ENCODE measurements around the gene ADORA1. TPM values are rescaled to one million over a fixed set of nuclear protein-coding genes. Genes with fewer than 3 reads are reported as not detected.

The ADORA1 gene
- total and polyA plus RNA-seq, 2 of the 13 experiments (the other 11 are each of a cell fraction or from before 2014, with no cell fraction given): 0.11 TPM; not detected in 1

DNA sequence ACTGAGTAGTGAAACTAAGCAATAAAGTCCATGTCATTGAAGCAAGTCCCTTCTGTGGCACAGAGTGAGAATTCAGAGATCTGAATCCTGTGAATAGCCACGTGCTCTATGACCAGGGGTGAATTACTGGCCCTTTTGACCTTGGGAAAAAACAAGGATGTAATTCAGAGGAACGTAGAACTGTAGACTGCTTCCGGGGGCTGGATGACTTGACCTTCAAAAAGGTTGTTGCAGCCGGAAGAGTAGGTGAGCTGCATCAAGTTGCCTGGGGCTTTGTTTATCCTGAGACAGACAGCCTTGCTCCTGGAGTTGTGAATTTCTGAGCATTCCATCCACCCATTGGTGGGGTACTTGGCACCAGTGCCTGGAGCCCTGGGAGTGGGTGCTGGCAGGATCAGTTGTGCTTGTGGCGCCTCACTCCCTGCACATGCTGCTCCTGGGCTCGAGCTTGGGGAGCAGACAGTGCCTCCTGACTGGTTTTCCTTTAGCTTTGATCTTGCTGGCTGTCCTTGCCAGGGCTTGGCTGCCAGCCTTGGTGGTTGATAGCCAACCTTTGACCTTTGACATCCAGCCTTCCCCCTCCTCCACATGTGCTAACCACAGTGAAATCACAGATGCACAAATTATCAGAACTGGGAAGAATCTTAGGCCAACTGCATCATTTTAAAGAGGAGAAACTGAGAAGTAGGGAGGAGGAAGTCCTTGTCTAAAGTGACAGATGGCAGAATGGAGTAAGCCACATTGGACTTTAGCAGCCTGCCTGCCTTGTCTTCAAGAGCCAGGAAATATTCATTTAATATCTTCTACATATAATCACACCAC lies 25.5 kb upstream of the ADORA1 start:
- 15% methylated on average over 5 of the region's 6 CpGs for WGBS (ENCODE audit: low lambda C conversion rate)
- intact Hi-C loops (cut with micrococcal nuclease; ENCODE audit: unreplicated experiment) (no loop called here), in situ Hi-C loops (cut with HindIII; ENCODE audit: extremely low pct_ligation_motif_present, low pct_unique_long_range_greater_than_20kb) (no loop called here)
- Histone ChIP-seq H3K9me3 (ENCODE audit: low read length) (no peaks in the 10 kb centered on the region), H2AFZ (ENCODE audit: low read length) (no peak overlapping the region), H3K4me1 (ENCODE audit: insufficient read depth, low read length) (peaks cover 8% of the 10 kb centered on the region), H3K9ac (ENCODE audit: insufficient read depth, low read depth, low read length) (no peak overlapping the region), H3K4me3 (replicated peaks in 1 of 3; ENCODE audit: insufficient read depth in 1 of 3, low read depth in 2 of 3, low read length in 3 of 3) (no peak overlapping the region), H3K4me2 (ENCODE audit: low read depth, low read length) (no peak overlapping the region), H3K36me3 (replicated peaks in 1 of 2; ENCODE audit: control insufficient read depth in 1 of 2, insufficient read depth in 2 of 2, low read length in 2 of 2) (no peaks in the 10 kb centered on the region), H3K27me3 (ENCODE audit: control insufficient read depth in 1 of 2, insufficient read depth in 2 of 2, low read length in 2 of 2) (peaks cover 2% of the 10 kb centered on the region in 2 experiments; a peak in 2 of 5 replicates), H4K20me1 (ENCODE audit: insufficient read depth, low read length) (no peaks in the 10 kb centered on the region), H3K79me2 (ENCODE audit: insufficient read depth, low read length) (no peaks in the 10 kb centered on the region), H3K27ac (ENCODE audit: extremely low read length, insufficient read depth, low read length) (no peak overlapping the region)
- POLR2A ChIA-PET: no interaction called here
- DNase-seq (ENCODE audit: low spot score) (no peak), FAIRE-seq (no peak), ATAC-seq (no peak)
- CTCF ChIA-PET (ENCODE audit: low intra/inter-chr PET ratio, low total read pairs): no interaction called here
- TF ChIP-seq NR2C2 (CRISPR knock-in tag; IDR thresholded peaks at IDR 0.05; ENCODE audit: borderline replicate concordance) (peak; percentile 55; the same call in 1 of the 2 replicates), U2AF1 (optimal IDR thresholded peaks at IDR 0.05; ENCODE audit: low read depth, low read length) (no peak), GABPA (IDR thresholded peaks at IDR 0.05; ENCODE audit: low read depth, low read length) (no peak), GABPA (CRISPR knock-in tag; IDR thresholded peaks at IDR 0.05; ENCODE audit: low read depth) (peak; percentile 64; the same call in 1 of the 2 replicates)
- TF ChIP-seq, protein P1, sequence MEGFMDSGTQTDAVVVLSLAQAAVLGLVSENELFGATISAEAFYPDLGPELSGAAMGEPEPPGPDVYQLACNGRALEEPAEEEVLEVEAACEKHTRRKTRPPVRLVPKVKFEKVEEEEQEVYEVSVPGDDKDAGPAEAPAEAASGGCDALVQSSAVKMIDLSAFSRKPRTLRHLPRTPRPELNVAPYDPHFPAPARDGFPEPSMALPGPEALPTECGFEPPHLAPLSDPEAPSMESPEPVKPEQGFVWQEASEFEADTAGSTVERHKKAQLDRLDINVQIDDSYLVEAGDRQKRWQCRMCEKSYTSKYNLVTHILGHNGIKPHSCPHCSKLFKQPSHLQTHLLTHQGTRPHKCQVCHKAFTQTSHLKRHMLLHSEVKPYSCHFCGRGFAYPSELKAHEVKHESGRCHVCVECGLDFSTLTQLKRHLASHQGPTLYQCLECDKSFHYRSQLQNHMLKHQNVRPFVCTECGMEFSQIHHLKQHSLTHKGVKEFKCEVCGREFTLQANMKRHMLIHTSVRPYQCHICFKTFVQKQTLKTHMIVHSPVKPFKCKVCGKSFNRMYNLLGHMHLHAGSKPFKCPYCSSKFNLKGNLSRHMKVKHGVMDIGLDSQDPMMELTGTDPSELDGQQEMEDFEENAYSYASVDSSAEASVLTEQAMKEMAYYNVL (CRISPR knock-in tag; IDR thresholded peaks at IDR 0.05; ENCODE audit: borderline replicate concordance): no peak
- BruUV-seq (replicated peaks): no TSS peak

DNA sequence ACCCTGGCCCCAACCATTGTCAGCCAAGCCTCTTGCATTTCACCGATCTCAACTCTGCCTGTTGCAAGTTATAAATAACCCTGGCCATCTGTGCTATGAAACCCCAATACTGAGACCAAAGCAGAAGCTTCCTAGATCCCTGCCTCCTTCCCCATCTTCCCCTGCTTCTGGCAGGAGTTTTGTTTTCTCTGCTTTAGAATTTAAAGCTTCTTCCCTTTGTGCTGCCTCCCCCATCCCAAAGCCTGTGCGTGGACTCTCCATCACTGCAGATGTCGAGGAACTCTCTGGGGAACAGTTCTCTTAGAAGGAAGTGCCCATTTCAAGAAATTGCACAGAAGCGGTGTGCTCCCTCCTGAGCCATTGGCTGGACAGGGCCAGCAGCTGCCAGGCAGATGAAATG lies 24.3 kb upstream of the ADORA1 start:
- peaks cover 8% of the 10 kb centered on the region for H3K4me1 ChIP-seq (ENCODE audit: insufficient read depth, low read length)
- H3K36me3 ChIP-seq (replicated peaks in 1 of 2; ENCODE audit: control insufficient read depth in 1 of 2, insufficient read depth in 2 of 2, low read length in 2 of 2): no peaks in the 10 kb centered on the region
- FAIRE-seq: no peak
- ChIA-PET POLR2A (no interaction called here), CTCF (ENCODE audit: low intra/inter-chr PET ratio, low total read pairs) (no interaction called here)
- intact Hi-C loops (cut with micrococcal nuclease; ENCODE audit: unreplicated experiment): no loop called here
- no peaks in the 10 kb centered on the region for H4K20me1 ChIP-seq (ENCODE audit: insufficient read depth, low read length)
- peaks cover 2% of the 10 kb centered on the region in 2 experiments; a peak in 2 of 5 replicates for H3K27me3 ChIP-seq (ENCODE audit: control insufficient read depth in 1 of 2, insufficient read depth in 2 of 2, low read length in 2 of 2)
- TF ChIP-seq PCBP1 (IDR thresholded peaks at IDR 0.05; ENCODE audit: borderline replicate concordance, low read depth, low read length) (no peak), YEATS4 (CRISPR knock-in tag; IDR thresholded peaks at IDR 0.05; ENCODE audit: borderline replicate concordance) (no peak), ZNF430 (CRISPR knock-in tag; IDR thresholded peaks at IDR 0.05) (no peak)
- H3K4me2 ChIP-seq (ENCODE audit: low read depth, low read length): no peak overlapping the region
- BruUV-seq (replicated peaks): no TSS peak
- no peaks in the 10 kb centered on the region for H3K9me3 ChIP-seq (ENCODE audit: low read length)
- no peak overlapping the region for H3K27ac ChIP-seq (ENCODE audit: extremely low read length, insufficient read depth, low read length)
- WGBS (ENCODE audit: low lambda C conversion rate): 14% methylated on average over 4 of the region's 4 CpGs
- in situ Hi-C loops (cut with HindIII; ENCODE audit: extremely low pct_ligation_motif_present, low pct_unique_long_range_greater_than_20kb): no loop called here
- no peaks in the 10 kb centered on the region for H3K79me2 ChIP-seq (ENCODE audit: insufficient read depth, low read length)
- no peak overlapping the region for H3K4me3 ChIP-seq (replicated peaks in 1 of 3; ENCODE audit: insufficient read depth in 1 of 3, low read depth in 2 of 3, low read length in 3 of 3)
- H3K9ac ChIP-seq (ENCODE audit: insufficient read depth, low read depth, low read length): no peak overlapping the region
- ATAC-seq: no peak
- no peak overlapping the region for H2AFZ ChIP-seq (ENCODE audit: low read length)
- no peak for DNase-seq (ENCODE audit: low spot score)

Data from HepG2 (cell line).